NAMALWA (cell line): ENCODE results near the gene PDIA5.

Source experiments
- DNase-seq: peaks from one replicate; pipeline ENCODE4 v3.0.0-alpha.2; 2015; ENCODE audit warnings: low spot score

The PDIA5 gene

DNA sequence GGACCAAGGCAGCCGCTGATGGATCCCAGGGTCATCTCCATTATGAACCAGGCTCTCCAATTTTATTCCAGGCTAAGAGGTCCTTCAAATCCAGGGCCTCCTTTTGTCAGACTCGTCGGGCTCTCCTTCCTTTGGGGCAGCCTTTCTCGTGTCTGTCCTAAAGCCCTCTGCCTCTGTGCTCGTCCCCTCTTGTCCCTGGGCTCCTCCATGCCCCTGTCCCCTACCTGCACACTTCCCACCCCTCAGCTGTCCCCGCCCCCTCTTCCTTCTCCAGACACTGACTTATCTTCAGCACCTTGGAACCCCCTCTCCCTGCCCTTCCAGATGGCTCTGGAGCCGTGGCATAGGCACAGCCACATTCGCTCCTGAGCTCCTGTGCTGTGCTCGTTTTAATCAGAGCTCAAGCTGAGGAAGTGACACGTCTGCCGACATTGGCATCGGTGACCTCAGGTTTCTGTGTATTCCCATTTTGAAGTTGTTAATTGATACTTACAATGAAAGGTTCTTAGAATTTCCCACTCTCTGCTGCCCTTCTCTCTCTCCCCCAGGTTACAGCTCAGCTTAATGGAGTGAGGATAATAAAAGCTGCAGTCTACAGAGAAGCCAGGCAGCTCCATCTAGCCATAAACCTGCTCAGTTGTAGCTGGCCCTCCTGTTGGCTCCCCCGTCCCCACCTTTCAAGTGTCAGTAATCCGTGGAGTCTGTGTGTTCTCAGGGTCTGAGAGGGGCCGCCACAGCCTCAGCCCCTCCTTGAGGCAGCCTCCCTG is 83.8 kb downstream of the PDIA5 start:
- DNase-seq, result no peak

GRCh38 chr3:123151251-123151705 is 84.5 kb downstream of the PDIA5 start:
- no peak for DNase-seq

GRCh38 chr3:123151853-123152420 is 85.1 kb downstream of the PDIA5 start:
- peak; percentile 16 for DNase-seq

DNA sequence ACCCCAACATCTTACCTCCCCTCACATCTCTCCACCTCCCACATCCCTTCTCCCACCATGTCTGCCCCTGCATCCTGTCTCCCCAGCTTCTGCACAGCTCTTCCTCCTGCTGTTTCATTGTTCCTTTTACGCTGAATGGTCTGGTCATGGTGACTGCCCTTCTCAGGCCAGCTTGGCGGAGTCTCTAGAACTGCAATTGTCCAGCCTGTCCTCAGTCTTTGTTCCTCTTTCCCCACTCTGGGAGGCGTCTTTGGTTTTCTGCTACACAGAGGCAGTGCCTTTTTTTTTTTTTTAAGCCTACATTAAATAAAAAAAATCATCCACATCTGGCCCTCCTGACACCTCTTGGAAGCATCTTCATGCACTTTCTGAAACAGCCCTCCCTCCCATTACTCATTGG is 85.9 kb downstream of the PDIA5 start:
- no peak for DNase-seq

GRCh38 chr3:123153125-123154019 is 86.5 kb downstream of the PDIA5 start:
- DNase-seq, result peak; percentile 80

DNA sequence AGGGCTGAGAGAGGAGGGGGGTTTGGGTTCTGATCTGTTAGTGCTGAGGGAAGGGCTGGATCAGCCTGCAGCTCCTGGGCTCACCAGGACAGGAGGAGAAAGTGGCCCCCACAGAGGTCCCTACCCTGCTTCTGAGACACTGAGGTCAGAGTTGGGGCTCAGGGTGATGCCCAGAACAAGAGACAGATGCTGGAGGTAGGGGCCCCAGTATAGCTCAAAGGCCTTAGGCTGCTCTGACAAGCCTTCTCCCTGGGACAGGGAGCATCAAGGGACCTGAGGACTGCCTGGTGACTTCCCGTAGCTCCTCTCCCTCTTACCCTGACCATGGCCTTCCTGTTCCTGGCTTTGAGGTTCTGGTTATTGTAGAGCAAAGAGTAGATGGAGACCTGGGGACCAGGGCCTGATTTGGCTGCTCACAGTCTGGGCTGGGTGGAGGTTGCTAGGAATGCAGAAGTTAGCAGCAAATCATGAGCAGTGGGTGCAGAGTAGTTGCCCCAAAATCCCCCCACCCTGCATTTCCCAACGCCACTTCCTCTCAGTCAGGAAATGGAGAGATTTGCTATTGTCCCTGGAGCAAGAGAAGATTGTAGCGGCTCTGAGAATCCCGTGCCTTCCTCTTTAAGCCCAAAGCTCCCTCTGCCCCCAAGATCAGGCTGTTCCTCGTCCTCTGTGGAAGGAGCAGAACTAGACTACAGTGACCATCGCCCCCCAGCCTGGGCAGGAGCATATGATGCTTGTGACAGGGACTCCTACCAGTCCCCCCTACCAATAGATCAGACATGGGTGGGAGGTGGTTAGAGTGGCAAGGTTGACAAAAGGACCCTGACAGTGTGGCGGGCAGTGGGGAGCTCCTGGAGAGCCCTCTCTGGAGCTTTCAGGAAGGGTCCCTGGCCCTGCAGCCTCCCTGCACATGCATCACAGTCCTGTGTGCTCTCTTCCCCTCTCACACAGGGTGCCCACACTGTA is 87.5 kb downstream of the PDIA5 start:
- no peak for DNase-seq

- DNase-seq, result no peak
Measured at GRCh38 chr3:123155471-123156011, 88.7 kb downstream of the PDIA5 start.

DNA sequence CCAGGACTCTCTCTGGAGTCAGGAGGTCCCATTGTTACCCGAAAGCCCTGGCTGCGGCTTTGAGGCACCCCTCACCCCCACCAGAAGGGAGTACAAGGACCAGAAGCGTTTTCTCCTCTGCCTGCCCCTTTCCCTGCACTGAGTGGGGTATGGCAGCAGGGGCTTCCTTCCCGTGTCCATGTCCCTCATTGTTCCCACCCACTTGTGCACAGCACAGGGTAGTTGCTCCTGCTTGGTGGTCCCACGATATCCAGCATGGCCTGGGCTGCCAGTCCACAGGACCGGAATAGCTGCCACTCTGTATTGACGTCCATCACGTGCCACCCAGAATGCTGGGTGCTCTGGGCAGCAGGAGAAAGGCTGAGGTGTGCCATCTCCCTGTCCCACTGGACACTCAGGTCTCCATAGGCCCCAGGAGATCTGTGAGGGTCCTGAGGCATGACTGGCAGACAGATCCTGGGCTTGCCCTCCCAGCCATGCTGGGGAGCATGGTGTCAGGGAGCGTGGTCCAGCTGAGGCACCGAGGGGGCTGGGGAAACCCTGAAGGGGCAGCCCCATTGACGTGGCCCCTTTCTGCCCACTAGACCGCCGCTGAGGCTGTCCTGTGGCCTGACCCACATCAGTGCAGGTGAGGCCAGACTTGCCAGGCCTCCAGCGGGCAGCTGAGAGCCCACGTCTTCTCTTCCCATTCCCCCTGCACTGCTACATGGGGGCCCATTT is 89.6 kb downstream of the PDIA5 start:
- no peak for DNase-seq

DNA sequence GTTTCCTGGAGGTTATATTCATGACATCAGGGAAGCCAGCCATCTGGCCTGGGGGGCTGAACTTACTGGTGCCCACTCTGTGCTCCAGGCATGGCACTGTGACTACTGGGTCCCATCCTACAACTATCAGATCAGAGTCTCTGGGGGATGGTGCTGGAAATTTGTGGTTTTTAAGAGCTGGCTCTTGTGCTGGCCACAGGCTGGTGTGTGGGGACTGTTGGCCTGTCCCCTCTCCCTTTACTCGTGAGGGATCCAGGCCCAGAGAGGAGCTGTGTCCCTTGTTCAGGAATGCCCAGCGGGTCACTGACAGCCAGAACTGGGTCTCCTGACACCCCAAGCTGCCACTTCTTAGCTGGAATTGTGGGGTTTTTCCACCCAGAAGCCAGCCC is 90.4 kb downstream of the PDIA5 start:
- no peak for DNase-seq

DNA sequence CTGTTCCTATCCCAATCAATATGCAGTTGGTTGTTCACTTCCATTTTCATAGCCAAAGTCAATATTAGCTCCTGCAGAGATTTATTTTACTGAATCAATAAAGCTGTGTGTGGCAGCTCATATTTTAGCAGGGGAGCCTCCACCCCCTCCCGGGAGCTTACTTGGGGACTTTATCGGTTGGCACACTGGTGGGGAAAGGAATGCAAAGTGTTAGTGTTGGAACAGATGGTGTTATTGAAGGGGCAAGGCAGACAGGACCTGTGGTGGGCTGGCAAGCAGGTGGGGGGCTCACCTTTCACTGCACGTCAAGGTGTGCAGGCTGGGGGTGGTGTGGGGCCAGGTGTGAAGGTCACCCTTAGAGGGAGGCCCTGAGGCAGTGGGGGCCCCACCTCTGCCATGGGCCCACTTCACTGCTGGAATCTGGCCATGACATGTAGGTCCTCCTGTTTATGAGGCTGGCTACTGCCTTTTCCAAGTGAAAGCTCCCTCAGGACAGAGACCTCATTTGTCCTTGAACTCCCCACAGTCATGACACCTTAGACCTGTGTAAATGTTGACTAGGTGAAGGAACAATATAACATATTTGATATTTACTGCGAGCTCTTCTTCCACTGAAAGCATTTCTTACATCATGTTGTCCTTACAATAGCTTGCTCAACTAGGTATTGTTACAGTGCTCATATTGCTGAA is 90.9 kb downstream of the PDIA5 start:
- no peak for DNase-seq

- no peak for DNase-seq
Measured at GRCh38 chr3:123158330-123158729, 91.5 kb downstream of the PDIA5 start.

- DNase-seq, result no peak
Measured at GRCh38 chr3:123158899-123159390, 92.1 kb downstream of the PDIA5 start.

DNA sequence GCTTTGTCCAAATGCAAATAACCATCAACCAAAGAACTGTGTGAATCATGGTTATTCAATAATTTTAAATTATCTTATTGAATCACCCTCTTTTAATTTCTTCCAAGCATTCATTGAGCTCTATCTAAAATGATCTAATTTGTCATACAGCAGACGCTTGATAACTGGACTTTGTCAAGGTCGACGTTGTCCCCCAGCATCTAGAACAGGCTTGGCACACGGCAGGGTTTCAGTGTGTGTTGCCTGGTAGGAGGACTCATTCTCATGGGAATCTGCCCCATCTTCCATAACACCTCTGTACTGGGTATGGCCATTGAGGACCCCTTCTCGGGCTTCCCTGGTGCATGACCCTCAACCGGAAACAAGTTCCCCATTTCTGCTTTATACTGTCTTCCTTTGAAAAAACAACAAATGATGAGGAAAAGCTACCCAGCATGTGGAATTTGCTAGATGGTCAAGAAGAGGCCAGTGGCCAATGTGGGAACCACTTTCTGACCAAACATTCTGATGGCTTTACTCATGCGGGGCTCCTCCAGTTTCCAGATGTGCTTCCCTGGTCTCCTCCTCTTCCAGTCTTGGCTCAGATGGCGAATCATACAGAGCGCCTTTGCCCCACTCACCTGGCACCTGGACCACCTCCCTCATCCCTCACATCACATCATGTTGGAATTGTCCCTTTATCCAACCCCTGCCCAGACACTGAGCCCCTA is 93.3 kb downstream of the PDIA5 start:
- no peak for DNase-seq

DNA sequence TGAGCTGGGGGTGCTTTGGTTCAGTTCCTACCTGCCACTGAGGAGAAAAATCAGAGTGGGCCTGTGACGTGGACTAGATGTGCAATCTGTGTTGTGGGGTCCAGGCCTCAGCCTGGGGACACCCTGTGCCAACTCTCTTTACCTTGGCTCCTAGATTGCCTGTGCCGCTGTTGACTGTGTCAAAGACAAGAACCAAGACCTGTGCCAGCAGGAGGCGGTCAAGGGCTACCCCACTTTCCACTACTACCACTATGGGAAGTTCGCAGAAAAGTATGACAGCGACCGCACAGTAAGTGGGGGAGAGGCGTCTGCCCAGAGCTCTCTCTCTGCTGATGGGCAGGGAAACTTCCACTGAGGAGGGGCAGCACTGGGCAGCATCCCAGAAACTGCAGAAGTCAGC is 94.3 kb downstream of the PDIA5 start:
- DNase-seq, result no peak

GRCh38 chr3:123163141-123163540 is 96.3 kb downstream of the PDIA5 start:
- no peak for DNase-seq

DNA sequence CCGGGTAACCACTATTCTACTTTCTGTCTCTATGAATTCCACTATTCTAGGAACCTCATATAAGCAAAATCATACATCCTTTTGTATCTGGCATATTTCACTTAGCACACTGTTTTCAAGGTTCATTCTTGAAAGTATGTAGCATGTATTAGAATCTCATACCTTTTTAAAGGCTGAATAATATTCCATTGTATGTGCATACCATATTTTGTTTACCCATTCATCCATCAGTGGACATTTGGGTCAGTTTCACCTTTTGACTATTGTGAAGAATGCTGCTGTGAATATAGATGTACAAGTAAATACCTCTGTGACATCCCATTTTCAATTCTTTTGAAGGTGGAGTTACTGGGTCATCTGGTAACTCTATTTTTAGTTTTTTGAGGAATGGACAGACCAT is 98.3 kb downstream of the PDIA5 start:
- no peak for DNase-seq

DNA sequence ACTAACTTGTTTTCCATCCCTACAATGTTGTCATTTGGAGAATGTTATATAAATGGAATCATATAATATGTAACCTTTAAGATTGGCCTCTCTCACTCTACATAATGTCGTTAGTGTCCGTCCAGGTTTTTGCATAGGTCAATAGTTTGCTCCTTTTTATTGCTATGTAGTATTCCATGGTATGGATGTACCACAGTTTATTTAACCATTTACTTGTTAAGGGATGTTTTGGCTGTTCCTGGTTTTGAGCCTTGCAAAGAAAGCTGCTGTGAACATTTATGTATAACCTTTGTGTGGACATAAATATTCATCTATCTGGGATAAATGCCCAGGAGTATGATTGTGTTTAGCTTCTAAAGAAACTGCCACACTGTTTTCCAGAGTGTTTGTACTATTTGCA is 100.9 kb downstream of the PDIA5 start:
- no peak for DNase-seq

DNA sequence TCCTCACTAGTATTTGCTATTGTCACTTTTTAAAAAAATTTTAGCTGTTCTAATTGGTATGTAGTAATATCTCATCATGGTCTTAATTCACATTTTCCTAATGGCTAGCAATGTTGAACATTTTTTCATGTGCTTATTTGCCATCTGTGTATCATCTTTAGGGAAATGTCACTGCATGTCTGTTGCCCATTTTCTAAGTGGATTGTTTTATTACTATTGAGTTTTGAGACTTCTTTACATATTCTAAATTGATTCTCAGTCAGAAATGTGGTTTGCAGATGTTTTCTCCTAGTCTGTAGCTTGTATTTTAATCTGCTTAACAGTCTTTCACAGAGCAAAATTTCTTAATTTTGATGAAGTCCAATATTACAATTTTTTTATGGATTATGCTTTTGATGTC is 101.3 kb downstream of the PDIA5 start:
- no peak for DNase-seq

GRCh38 chr3:123168605-123169004 is 101.8 kb downstream of the PDIA5 start:
- DNase-seq, result no peak
